Naive thymus-derived CD8-positive, alpha-beta T cell (primary cell): ENCODE results near the gene GMPR. TPM values are rescaled to one million over a fixed set of nuclear protein-coding genes. Genes with fewer than 3 reads are reported as not detected.

Source experiments
- ATAC-seq, 2 donors: fragments of 150-1000 bp; cut with Tn5 transposase in 1 of 2; sonication (Bioruptor Pico), chemical (Tn5 transposase) in 1 of 2; 1 replicate in 1 of 2; 2 replicates in 1 of 2; pipeline ENCODE4 v1.10.0; 2021; ENCODE audit warnings: mild to moderate bottlenecking in 2 of 2, moderate library complexity in 2 of 2
- POLR2A ChIA-PET: fragments of 350-600 bp; sonication (Branson Sonifier 250); formaldehyde crosslinking; loops from one replicate; lab custom pipeline; 2021; ENCODE audit warnings: antibody characterized with exemption; lab: Charles Lee
- DNase-seq, 10 donors: peaks; one replicate each; pipeline versions ENCODE4 v3.0.0 to v3.0.0-alpha.2; 2020 to 2022
- H3K27ac Mint-ChIP-seq, 10 donors: one replicate each; pipeline ENCODE4 v1.8.0; 2020 to 2022; ENCODE audit warnings: mild to moderate bottlenecking in 10 of 10, mixed read lengths in 10 of 10, moderate library complexity in 4 of 10, inconsistent platforms in 1 of 10
- H3K27me3 Mint-ChIP-seq, 5 donors: one replicate each; pipeline ENCODE4 v1.8.0; 2021 to 2022; ENCODE audit warnings: mixed read lengths in 5 of 5
- H3K36me3 Mint-ChIP-seq, 3 donors: one replicate each; pipeline ENCODE4 v1.8.0; 2020 to 2022; ENCODE audit warnings: mixed read lengths in 3 of 3, mild to moderate bottlenecking in 2 of 3, inconsistent platforms in 1 of 3
- H3K4me1 Mint-ChIP-seq, 4 donors: one replicate each; pipeline ENCODE4 v1.8.0; 2021 to 2022; ENCODE audit warnings: mixed read lengths in 4 of 4
- H3K4me3 Mint-ChIP-seq, 10 donors: one replicate each; pipeline ENCODE4 v1.8.0; 2020 to 2022; ENCODE audit warnings: mild to moderate bottlenecking in 10 of 10, mixed read lengths in 10 of 10, moderate library complexity in 6 of 10, inconsistent platforms in 1 of 10
- H3K9me3 Mint-ChIP-seq, 9 donors: one replicate each; pipeline ENCODE4 v1.8.0; 2020 to 2022; ENCODE audit warnings: mixed read lengths in 9 of 9, mild to moderate bottlenecking in 3 of 9, inconsistent platforms in 1 of 9, moderate library complexity in 1 of 9
- polyA plus RNA-seq, 3 donors: library from polyadenylated mRNA; unstranded; fragments of 300-500 nt; fragmentation: Illumina TruSeq; gene quantifications; one replicate each; pipeline ENCODE4 v1.2.3, GENCODE V29; 2021
- total RNA-seq, 8 experiments: library from RNA in 2 of 8; stranded (reverse) in 2 of 8; gene quantifications; one replicate each; pipeline ENCODE4 v1.2.3 and lab custom pipeline; 2021 to 2026

Gene GMPR
- total and polyA plus RNA-seq, 5 experiments from 2014 or later = 0.71 to 2.6 (median 0.97) TPM

GRCh38 chr6:16334671-16335070 lies 96.3 kb downstream of the GMPR start:
- Mint-ChIP-seq H3K36me3 (no peaks in the 10 kb centered on the region), H3K27ac (peak overlapping the region in 6 of 10 donors; percentile 12 to 60 (median 44)), H3K4me3 (no peak overlapping the region), H3K4me1 (peaks cover 0 to 2% (median 0%) of the 10 kb centered on the region in 4 donors), H3K9me3 (no peaks in the 10 kb centered on the region), H3K27me3 (no peaks in the 10 kb centered on the region)
- DNase-seq (no peak), ATAC-seq (no peak)
- POLR2A ChIA-PET = no interaction called here

GRCh38 chr6:16335176-16335575 lies 96.8 kb downstream of the GMPR start:
- H3K36me3 Mint-ChIP-seq = no peaks in the 10 kb centered on the region
- ATAC-seq (no peak), DNase-seq (no peak)
- peak overlapping the region in 1 of 10 donors; percentile 42 for H3K27ac Mint-ChIP-seq
- POLR2A ChIA-PET = interaction anchor here (0.5 kb wide), 1 partner anchor 424 kb away, joined by 3 read pairs; no protein-coding TSS in a partner anchor
- H3K4me1 Mint-ChIP-seq = peaks cover 0 to 2% (median 0%) of the 10 kb centered on the region in 4 donors
- no peaks in the 10 kb centered on the region for H3K27me3 Mint-ChIP-seq
- H3K9me3 Mint-ChIP-seq = no peaks in the 10 kb centered on the region
- H3K4me3 Mint-ChIP-seq = no peak overlapping the region

DNA sequence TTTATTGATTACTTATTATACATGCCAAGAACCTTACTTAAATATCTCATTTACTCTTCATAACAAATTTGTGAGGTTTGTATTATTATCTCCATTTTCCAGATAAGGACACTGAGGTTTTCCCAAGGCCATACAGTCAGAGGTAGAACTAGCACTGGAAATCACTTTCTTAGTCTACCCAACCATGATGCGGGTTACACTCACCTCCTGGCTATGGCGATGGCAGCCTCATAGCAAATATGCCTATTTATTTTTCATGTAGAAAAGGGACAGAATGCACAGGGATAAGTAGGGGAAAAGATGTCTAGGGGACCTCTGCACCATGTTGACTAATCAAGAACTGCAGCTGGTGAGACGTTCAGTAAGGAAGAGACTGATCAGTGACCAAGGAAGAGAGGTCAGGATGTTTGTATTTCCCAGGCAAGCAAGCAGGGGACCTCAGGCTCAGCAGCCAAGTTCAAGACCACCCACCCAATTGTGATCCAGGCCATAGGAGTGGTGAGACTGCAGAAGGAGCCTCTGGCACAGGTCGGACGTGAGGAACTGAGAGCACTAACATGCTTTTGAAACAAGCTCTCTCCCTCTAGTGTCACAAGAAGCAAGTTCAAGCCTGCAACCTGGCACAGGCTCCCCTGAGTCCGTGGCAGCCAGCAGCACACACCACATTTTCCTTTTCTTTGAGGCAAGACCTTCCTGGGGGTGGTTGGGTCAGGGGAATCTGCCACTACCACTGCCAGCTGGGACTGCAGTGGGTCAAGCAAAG lies 97.8 kb downstream of the GMPR start:
- DNase-seq = no peak
- POLR2A ChIA-PET = no interaction called here
- Mint-ChIP-seq H3K27ac (peak overlapping the region in 1 of 10 donors; percentile 18), H3K4me3 (no peak overlapping the region), H3K36me3 (no peaks in the 10 kb centered on the region), H3K9me3 (no peaks in the 10 kb centered on the region), H3K27me3 (no peaks in the 10 kb centered on the region), H3K4me1 (peaks cover 0 to 2% (median 0%) of the 10 kb centered on the region in 4 donors)
- ATAC-seq = no peak

GRCh38 chr6:16336911-16337294 lies 98.5 kb downstream of the GMPR start:
- ATAC-seq (no peak), DNase-seq (no peak)
- Mint-ChIP-seq H3K9me3 (no peaks in the 10 kb centered on the region), H3K27me3 (no peaks in the 10 kb centered on the region), H3K4me3 (no peak overlapping the region), H3K4me1 (peaks cover 0 to 2% (median 0%) of the 10 kb centered on the region in 4 donors), H3K36me3 (no peaks in the 10 kb centered on the region), H3K27ac (peak overlapping the region in 1 of 10 donors; percentile 10)
- POLR2A ChIA-PET = no interaction called here

DNA sequence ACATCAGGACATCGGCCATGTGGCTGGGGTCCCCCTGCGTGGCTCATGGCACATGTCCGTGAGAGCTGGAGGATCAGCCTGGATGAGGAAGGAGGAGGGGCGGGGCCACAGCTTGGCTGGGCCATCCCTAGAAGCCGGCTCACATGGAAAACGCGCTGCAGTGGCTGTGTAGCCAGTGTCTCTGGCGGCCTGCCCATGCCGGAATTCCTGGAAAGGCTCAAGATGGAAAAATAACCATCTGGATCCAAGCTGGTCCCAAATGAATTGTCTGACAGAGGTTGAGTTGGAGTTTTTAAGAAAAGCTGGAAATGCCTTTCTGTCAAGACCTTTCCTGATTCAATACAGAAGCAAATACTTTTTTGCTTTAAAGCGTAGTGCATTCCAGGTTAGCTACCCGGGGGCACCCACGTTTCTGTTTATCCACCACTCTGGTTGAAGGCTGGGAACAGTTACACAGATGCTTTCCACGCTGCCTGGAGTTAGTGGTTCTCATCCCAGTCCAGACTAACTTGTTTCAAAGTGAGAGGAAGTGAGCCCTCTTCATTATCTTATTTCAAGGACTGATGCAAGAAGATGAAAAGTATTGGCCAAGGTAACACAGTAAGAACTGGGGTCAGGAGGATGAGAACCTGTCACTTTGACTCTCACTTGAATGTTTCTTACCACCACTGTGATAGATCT lies 99.0 kb downstream of the GMPR start:
- DNase-seq (no peak), ATAC-seq (no peak)
- Mint-ChIP-seq H3K36me3 (no peaks in the 10 kb centered on the region), H3K4me3 (no peak overlapping the region), H3K4me1 (peaks cover 0 to 2% (median 0%) of the 10 kb centered on the region in 4 donors), H3K27ac (peak overlapping the region in 1 of 10 donors; percentile 10), H3K9me3 (no peaks in the 10 kb centered on the region), H3K27me3 (no peaks in the 10 kb centered on the region)
- POLR2A ChIA-PET = no interaction called here

- H3K4me1 Mint-ChIP-seq = peaks cover 0 to 3% (median 0%) of the 10 kb centered on the region in 4 donors
- ATAC-seq (no peak), DNase-seq (no peak)
- no peaks in the 10 kb centered on the region for H3K9me3 Mint-ChIP-seq
- peak overlapping the region in 4 of 10 donors; percentile 11 to 63 (median 26) for H3K27ac Mint-ChIP-seq
- no peak overlapping the region for H3K4me3 Mint-ChIP-seq
- no peaks in the 10 kb centered on the region for H3K27me3 Mint-ChIP-seq
- H3K36me3 Mint-ChIP-seq = no peaks in the 10 kb centered on the region
- POLR2A ChIA-PET = no interaction called here
Observed at GRCh38 chr6:16338577-16339264, 100.3 kb downstream of the GMPR start.

DNA sequence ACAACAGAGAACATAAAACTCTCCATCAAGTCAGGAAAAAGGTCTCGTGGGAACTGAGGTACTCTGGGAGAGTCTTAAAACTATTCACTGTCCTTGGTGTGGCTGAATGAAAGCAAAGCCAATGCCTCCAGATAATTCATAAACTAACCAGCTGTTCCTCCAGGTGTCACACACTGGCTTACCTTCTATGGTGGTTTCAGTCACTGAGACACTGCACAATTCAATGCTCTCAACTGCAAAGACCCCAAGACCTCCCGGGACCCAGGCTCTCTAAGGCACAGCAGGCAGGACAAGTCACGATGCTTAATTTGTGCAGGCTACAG lies 100.8 kb downstream of the GMPR start:
- Mint-ChIP-seq H3K4me3 (no peak overlapping the region), H3K27me3 (no peaks in the 10 kb centered on the region), H3K9me3 (no peaks in the 10 kb centered on the region), H3K36me3 (no peaks in the 10 kb centered on the region), H3K4me1 (peaks cover 0 to 3% (median 0%) of the 10 kb centered on the region in 4 donors), H3K27ac (peak overlapping the region in 4 of 10 donors; percentile 16 to 63 (median 45))
- no peak for ATAC-seq
- POLR2A ChIA-PET = no interaction called here
- DNase-seq = no peak

DNA sequence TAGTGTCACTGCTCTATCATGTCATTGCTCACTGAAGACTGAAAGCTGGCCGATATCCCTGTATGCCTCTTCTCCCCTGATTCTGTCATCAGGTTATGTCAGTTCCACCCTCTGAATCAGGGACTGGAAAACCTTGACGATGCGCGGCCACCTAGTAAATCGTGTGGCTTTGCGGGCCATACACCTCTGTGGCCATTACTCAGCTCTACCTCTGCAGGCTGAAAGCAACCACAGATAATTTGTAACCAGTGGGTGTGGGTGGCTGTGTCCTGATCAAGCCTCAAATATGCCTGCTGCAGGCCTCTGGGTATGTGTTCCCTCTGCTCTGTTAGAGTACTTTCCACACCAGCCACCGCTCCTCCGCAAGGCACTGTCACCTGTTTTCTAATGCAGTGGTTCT lies 105.2 kb downstream of the GMPR start:
- no peaks in the 10 kb centered on the region for H3K9me3 Mint-ChIP-seq
- no peak overlapping the region for H3K4me3 Mint-ChIP-seq
- DNase-seq = no peak
- H3K27me3 Mint-ChIP-seq = no peaks in the 10 kb centered on the region
- POLR2A ChIA-PET = no interaction called here
- no peak overlapping the region for H3K27ac Mint-ChIP-seq
- peaks cover 0 to 3% (median 0%) of the 10 kb centered on the region in 4 donors for H3K4me1 Mint-ChIP-seq
- no peak for ATAC-seq
- H3K36me3 Mint-ChIP-seq = no peaks in the 10 kb centered on the region

- POLR2A ChIA-PET = no interaction called here
- ATAC-seq = no peak
- peak overlapping the region in 1 of 10 donors; percentile 34 for H3K27ac Mint-ChIP-seq
Observed at GRCh38 chr6:16344756-16345155, 106.4 kb downstream of the GMPR start.

More at GRCh38 chr6:16344756-16345155, 106.4 kb downstream of the GMPR start:
- DNase-seq = no peak
- no peak overlapping the region for H3K4me3 Mint-ChIP-seq
- no peaks in the 10 kb centered on the region for H3K9me3 Mint-ChIP-seq
- peaks cover 0 to 3% (median 0%) of the 10 kb centered on the region in 4 donors for H3K4me1 Mint-ChIP-seq
- H3K27me3 Mint-ChIP-seq = no peaks in the 10 kb centered on the region
- H3K36me3 Mint-ChIP-seq = peaks cover 0 to 3% (median 0%) of the 10 kb centered on the region in 3 donors

Other genes starting within 250 kb of the GMPR start
- gene MYLIP, start 109.5 kb upstream of the GMPR start, total RNA-seq = 10 to 100 TPM; 23.1 to 23.3 TPM
- gene MYLIP, start 109.5 kb upstream of the GMPR start, polyA plus RNA-seq = 100 to 1,000 TPM in 1 of 3 donors, 10 to 100 TPM in 2; 72.6 to 108 (median 86.8) TPM